Endothelial cell of umbilical vein (primary cell): ENCODE results near the gene CMTM4.
A peak's percentile ranks its signal among the peaks of the same experiment; 100 is the strongest.

Experiments used
- CTCF ChIP-seq, 2 donors: IDR thresholded peaks; 1 replicate in 1 of 2; 2 replicates in 1 of 2; pipeline ENCODE4 v1.5.1; 2011; ENCODE audit warnings: low read length in 2 of 2, mild to moderate bottlenecking in 2 of 2, moderate library complexity in 2 of 2, control low read depth in 1 of 2, inconsistent platforms in 1 of 2, low read depth in 1 of 2; ENCODE audit not compliant: insufficient read depth in 1 of 2; ENCODE audit errors: extremely low read depth in 1 of 2
- EZH2 ChIP-seq: IDR thresholded peaks from 2 replicates; pipeline ENCODE4 v1.6.1; 2012; ENCODE audit warnings: borderline replicate concordance, low read depth, mild to moderate bottlenecking, moderate library complexity, low read length, inconsistent platforms; ENCODE audit not compliant: severe bottlenecking
- POLR2A ChIP-seq: IDR thresholded peaks from 2 replicates; pipeline ENCODE4 v1.6.1; 2012; ENCODE audit warnings: low read depth, mild to moderate bottlenecking, control low read depth, low read length
- POLR2AphosphoS5 ChIP-seq: IDR thresholded peaks from 2 replicates; pipeline ENCODE4 v1.6.1; 2012; ENCODE audit warnings: low read depth, mild to moderate bottlenecking, control low read depth, low read length, moderate library complexity; ENCODE audit not compliant: insufficient read depth

- TF ChIP-seq POLR2AphosphoS5 = peak; percentile 20
- no peak for TF ChIP-seq EZH2
- peak; percentile 4 to 8 for TF ChIP-seq CTCF (IDR thresholded peaks at IDR 0.05; ENCODE audit: extremely low read depth in 1 of 2, insufficient read depth in 1 of 2, low read depth in 1 of 2, low read length in 2 of 2)
- peak; percentile 34 for TF ChIP-seq POLR2A
Observed at GRCh38 chr16:66696669-66697630, at the start of gene CMTM4.
